ENCODE data around the gene CUTA.

Gene CUTA

GRCh38 chr6:33438978-33439594 lies 21.2 kb upstream of the CUTA start:
- DNase-seq: no peak

GRCh38 chr6:33437666-33438065 lies 19.8 kb upstream of the CUTA start:
- no peak for DNase-seq

- no peak for DNase-seq
Observed at GRCh38 chr6:33434961-33435360, 17.1 kb upstream of the CUTA start.

- peak; percentile 49 for DNase-seq
Observed at GRCh38 chr6:33433544-33434191, 15.8 kb upstream of the CUTA start.

GRCh38 chr6:33433001-33433543 lies 15.2 kb upstream of the CUTA start:
- DNase-seq: no peak

- no peak for DNase-seq
Observed at GRCh38 chr6:33432546-33432945, 14.6 kb upstream of the CUTA start.

- DNase-seq: no peak
Observed at GRCh38 chr6:33431880-33432541, 14.1 kb upstream of the CUTA start.

GRCh38 chr6:33430991-33431879 lies 13.3 kb upstream of the CUTA start:
- DNase-seq: peak; percentile 68

GRCh38 chr6:33430334-33430733 lies 12.4 kb upstream of the CUTA start:
- DNase-seq: no peak

- no peak for DNase-seq
Observed at GRCh38 chr6:33429750-33430052, 11.8 kb upstream of the CUTA start.

- no peak for DNase-seq
Observed at GRCh38 chr6:33428966-33429749, 11.3 kb upstream of the CUTA start.

GRCh38 chr6:33428224-33428965 lies 10.5 kb upstream of the CUTA start:
- peak; percentile 33 for DNase-seq

- DNase-seq: no peak
Observed at GRCh38 chr6:33427585-33428223, 9.8 kb upstream of the CUTA start.

- no peak for DNase-seq
Observed at GRCh38 chr6:33426590-33427511, 8.9 kb upstream of the CUTA start.

- peak; percentile 88 for DNase-seq
Observed at GRCh38 chr6:33425668-33426577, 8.0 kb upstream of the CUTA start.

GRCh38 chr6:33424855-33425667 lies 7.2 kb upstream of the CUTA start:
- DNase-seq: no peak

- DNase-seq: no peak
Observed at GRCh38 chr6:33423777-33424176, 5.9 kb upstream of the CUTA start.

GRCh38 chr6:33421344-33421643 lies 3.4 kb upstream of the CUTA start:
- no peak for DNase-seq
